ENCODE measurements around the gene TTBK2.

TTBK2 gene

DNA sequence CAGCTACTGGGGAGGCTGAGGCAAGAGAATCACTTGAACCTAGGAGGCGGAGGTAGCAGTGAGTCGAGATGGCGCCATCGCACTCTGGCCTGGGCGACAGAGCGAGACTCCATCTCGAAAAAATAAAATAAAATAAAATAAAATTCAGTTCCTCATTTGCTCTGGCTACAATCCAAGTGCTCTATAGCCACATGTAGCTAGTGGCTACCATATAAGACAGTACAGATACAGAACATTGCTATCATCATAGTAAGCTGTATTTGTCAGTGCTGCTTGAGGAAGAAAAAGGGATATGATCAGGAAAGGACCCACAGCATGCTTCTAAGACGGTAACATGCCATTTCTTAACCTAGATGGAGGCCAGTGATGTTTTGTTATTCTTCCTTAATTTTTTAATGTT, 95.0 kb downstream of the TTBK2 start:
- H3K4me1 ChIP-seq (ENCODE audit: control insufficient read depth, insufficient read depth, low read length), result no peaks in the 10 kb centered on the region
- H3K9me3 ChIP-seq (ENCODE audit: control insufficient read depth, insufficient read depth, low read length), result no peaks in the 10 kb centered on the region
- H3K27ac ChIP-seq (ENCODE audit: low read depth, low read length), result no peak overlapping the region
- no peak overlapping the region for H3K4me3 ChIP-seq (ENCODE audit: low read depth, low read length)
- H3K27me3 ChIP-seq (ENCODE audit: control insufficient read depth, insufficient read depth, low read length), result no peaks in the 10 kb centered on the region
- H3K9ac ChIP-seq (ENCODE audit: low read depth, low read length), result no peak overlapping the region
- H3K36me3 ChIP-seq (ENCODE audit: control insufficient read depth, insufficient read depth, low read length), result peaks cover 6% of the 10 kb centered on the region; the same call in 1 of the 2 replicates

DNA sequence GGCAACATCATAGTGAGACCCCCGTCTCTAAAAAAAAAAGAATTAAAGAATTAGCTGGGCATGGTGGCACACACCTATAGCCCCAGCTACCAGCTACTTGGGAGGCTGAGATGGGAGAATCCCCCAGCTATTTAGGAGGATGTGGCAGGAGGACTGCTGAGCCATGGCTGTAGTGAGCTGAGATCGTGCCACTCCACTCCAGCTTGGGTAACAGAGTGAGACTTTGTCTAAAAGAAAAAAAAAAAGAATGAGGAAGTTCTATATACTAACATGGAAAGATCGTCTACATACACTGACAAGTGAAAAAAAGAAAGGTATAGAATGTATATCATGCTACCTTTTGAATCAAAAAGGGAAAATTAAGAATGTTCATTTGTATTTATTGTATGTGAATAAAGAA, 99.8 kb downstream of the TTBK2 start:
- H3K9me3 ChIP-seq (ENCODE audit: control insufficient read depth, insufficient read depth, low read length), result no peaks in the 10 kb centered on the region
- H3K36me3 ChIP-seq (ENCODE audit: control insufficient read depth, insufficient read depth, low read length), result no peaks in the 10 kb centered on the region
- no peaks in the 10 kb centered on the region for H3K27me3 ChIP-seq (ENCODE audit: control insufficient read depth, insufficient read depth, low read length)
- H3K9ac ChIP-seq (ENCODE audit: low read depth, low read length), result no peak overlapping the region
- no peaks in the 10 kb centered on the region for H3K4me1 ChIP-seq (ENCODE audit: control insufficient read depth, insufficient read depth, low read length)
- H3K4me3 ChIP-seq (ENCODE audit: low read depth, low read length), result no peak overlapping the region
- no peak overlapping the region for H3K27ac ChIP-seq (ENCODE audit: low read depth, low read length)

DNA sequence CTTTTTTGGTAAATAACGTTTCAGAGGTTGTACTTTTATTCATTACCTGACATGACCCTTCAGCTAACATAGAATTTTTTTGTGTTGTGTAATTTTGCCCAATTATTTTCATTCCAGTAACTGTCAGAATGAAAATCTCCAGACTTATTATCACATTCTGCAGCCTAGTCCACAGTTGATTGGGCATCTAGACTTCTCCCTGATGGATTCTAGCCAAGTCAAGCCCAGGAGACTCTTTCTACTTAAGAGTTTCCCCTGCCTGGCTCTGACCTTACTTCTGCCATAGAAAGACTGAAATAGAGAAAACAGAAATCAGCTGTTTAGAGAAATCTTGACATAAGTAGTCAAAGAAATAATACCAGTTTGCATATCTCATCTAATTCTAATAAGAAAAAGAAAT, 100.8 kb downstream of the TTBK2 start:
- no peaks in the 10 kb centered on the region for H3K27me3 ChIP-seq (ENCODE audit: control insufficient read depth, insufficient read depth, low read length)
- no peak overlapping the region for H3K4me3 ChIP-seq (ENCODE audit: low read depth, low read length)
- no peaks in the 10 kb centered on the region for H3K9me3 ChIP-seq (ENCODE audit: control insufficient read depth, insufficient read depth, low read length)
- H3K27ac ChIP-seq (ENCODE audit: low read depth, low read length), result no peak overlapping the region
- H3K36me3 ChIP-seq (ENCODE audit: control insufficient read depth, insufficient read depth, low read length), result no peaks in the 10 kb centered on the region
- H3K4me1 ChIP-seq (ENCODE audit: control insufficient read depth, insufficient read depth, low read length), result no peaks in the 10 kb centered on the region
- no peak overlapping the region for H3K9ac ChIP-seq (ENCODE audit: low read depth, low read length)

DNA sequence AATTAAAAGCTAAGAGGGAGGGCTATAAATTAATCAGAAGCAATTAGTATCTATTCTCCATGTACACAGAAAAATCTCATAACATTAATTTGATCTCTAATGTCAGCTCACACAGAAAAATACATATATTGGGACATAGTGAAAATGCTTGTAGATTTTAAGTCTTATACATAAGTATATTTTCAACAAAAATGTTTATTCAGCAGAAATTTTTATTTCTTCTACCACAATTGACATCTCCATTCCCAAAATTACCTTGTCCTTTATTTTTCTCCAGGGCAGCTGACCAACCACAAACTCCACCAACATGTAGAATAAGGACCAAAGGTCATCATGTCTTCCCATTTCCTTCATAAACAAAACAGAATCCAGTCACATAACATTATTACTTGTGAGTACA, 109.1 kb downstream of the TTBK2 start:
- Histone ChIP-seq H3K9ac (ENCODE audit: low read depth, low read length) (no peak overlapping the region), H3K4me3 (ENCODE audit: low read depth, low read length) (no peak overlapping the region), H3K27ac (ENCODE audit: low read depth, low read length) (no peak overlapping the region), H3K27me3 (ENCODE audit: control insufficient read depth, insufficient read depth, low read length) (no peaks in the 10 kb centered on the region), H3K4me1 (ENCODE audit: control insufficient read depth, insufficient read depth, low read length) (no peaks in the 10 kb centered on the region), H3K9me3 (ENCODE audit: control insufficient read depth, insufficient read depth, low read length) (no peaks in the 10 kb centered on the region), H3K36me3 (ENCODE audit: control insufficient read depth, insufficient read depth, low read length) (peaks cover 14% of the 10 kb centered on the region; the same call in 1 of the 2 replicates)

DNA sequence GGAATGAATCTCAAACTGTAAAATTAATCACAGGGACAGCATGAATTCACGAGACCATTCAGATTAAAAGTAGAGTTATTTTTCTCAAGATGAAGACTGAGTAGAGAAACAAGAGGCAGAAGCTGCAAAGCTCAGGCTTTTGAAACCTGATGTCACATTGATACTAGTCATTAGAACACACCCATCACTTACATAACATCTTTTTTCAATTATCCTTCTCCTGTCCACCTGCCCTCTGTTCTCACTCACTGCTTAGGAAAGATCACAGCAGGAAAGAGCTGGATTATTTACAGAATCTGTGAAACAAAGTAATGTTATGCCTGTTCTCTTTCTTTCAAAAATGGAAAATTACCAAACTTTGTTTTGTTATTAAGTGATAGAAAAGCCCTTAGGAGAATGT, 111.7 kb downstream of the TTBK2 start:
- peaks cover 14% of the 10 kb centered on the region; the same call in 1 of the 2 replicates for H3K36me3 ChIP-seq (ENCODE audit: control insufficient read depth, insufficient read depth, low read length)
- H3K4me3 ChIP-seq (ENCODE audit: low read depth, low read length), result no peak overlapping the region
- H3K9ac ChIP-seq (ENCODE audit: low read depth, low read length), result no peak overlapping the region
- no peaks in the 10 kb centered on the region for H3K4me1 ChIP-seq (ENCODE audit: control insufficient read depth, insufficient read depth, low read length)
- no peaks in the 10 kb centered on the region for H3K9me3 ChIP-seq (ENCODE audit: control insufficient read depth, insufficient read depth, low read length)
- H3K27ac ChIP-seq (ENCODE audit: low read depth, low read length), result no peak overlapping the region
- no peaks in the 10 kb centered on the region for H3K27me3 ChIP-seq (ENCODE audit: control insufficient read depth, insufficient read depth, low read length)

DNA sequence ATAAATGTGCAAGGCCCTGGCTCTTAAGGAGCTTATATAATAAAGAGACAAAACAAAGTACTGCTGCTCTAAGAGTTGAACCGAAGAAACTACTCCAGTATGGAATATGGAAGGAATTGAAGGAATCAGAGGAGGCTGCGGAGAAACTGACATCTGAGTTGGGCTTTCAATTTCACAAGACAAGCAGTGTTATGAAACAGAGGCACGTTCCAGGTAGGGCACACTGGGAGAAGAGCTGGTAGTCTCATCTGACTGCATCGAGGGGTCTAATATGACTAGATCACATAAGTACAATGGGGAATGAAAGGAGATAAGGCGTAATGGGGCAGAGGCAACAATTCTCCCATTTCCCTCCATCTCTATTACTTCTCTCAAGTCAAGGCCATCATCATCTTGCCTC, 115.3 kb downstream of the TTBK2 start:
- Histone ChIP-seq H3K27ac (ENCODE audit: low read depth, low read length) (no peak overlapping the region), H3K4me1 (ENCODE audit: control insufficient read depth, insufficient read depth, low read length) (no peaks in the 10 kb centered on the region), H3K9me3 (ENCODE audit: control insufficient read depth, insufficient read depth, low read length) (no peaks in the 10 kb centered on the region), H3K27me3 (ENCODE audit: control insufficient read depth, insufficient read depth, low read length) (no peaks in the 10 kb centered on the region), H3K4me3 (ENCODE audit: low read depth, low read length) (no peak overlapping the region), H3K36me3 (ENCODE audit: control insufficient read depth, insufficient read depth, low read length) (peaks cover 13% of the 10 kb centered on the region; the same call in 1 of the 2 replicates), H3K9ac (ENCODE audit: low read depth, low read length) (no peak overlapping the region)

DNA sequence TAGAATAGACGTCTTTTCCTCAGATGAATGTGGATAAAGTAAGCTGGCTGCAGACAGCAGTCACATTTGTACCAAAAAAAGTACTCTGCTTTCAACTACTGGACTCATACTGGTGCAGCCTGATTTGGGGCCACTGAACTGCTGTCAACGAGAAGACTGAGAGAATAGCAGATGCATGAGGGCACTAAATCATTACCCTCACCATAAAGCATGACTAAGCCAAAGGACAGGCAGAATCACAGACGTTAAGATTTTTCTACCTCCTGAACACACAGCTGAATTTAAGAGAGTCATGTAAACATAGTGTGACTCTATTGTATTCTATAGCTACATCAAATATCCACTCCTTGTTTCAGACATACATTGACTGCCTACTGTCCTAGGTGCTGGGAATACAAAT, 115.8 kb downstream of the TTBK2 start:
- H3K27me3 ChIP-seq (ENCODE audit: control insufficient read depth, insufficient read depth, low read length), result no peaks in the 10 kb centered on the region
- H3K27ac ChIP-seq (ENCODE audit: low read depth, low read length), result no peak overlapping the region
- no peaks in the 10 kb centered on the region for H3K4me1 ChIP-seq (ENCODE audit: control insufficient read depth, insufficient read depth, low read length)
- no peak overlapping the region for H3K4me3 ChIP-seq (ENCODE audit: low read depth, low read length)
- no peaks in the 10 kb centered on the region for H3K9me3 ChIP-seq (ENCODE audit: control insufficient read depth, insufficient read depth, low read length)
- H3K9ac ChIP-seq (ENCODE audit: low read depth, low read length), result no peak overlapping the region
- peaks cover 8% of the 10 kb centered on the region; the same call in 1 of the 2 replicates for H3K36me3 ChIP-seq (ENCODE audit: control insufficient read depth, insufficient read depth, low read length)

DNA sequence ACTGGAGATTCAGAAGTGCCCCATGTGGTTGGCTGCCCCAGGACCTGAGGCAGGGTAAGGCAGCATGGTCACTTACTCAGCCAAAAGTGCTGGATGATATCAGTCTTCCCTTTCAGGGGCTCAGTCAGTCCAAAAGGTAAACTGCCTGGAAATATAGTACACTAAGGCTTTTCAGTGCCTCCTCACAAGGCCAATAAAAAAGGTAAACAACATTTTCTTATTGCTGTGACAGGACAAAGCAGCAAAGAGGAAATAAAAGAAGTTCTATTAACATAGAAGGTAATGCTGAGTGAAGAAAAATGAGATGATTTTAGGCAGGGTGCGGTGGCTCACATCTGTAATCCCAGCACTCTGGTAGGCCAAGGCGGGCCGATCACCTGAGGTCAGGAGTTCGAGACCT, 117.1 kb downstream of the TTBK2 start:
- no peaks in the 10 kb centered on the region for H3K9me3 ChIP-seq (ENCODE audit: control insufficient read depth, insufficient read depth, low read length)
- H3K4me3 ChIP-seq (ENCODE audit: low read depth, low read length), result no peak overlapping the region
- no peak overlapping the region for H3K27ac ChIP-seq (ENCODE audit: low read depth, low read length)
- H3K4me1 ChIP-seq (ENCODE audit: control insufficient read depth, insufficient read depth, low read length), result no peaks in the 10 kb centered on the region
- H3K9ac ChIP-seq (ENCODE audit: low read depth, low read length), result no peak overlapping the region
- no peaks in the 10 kb centered on the region for H3K27me3 ChIP-seq (ENCODE audit: control insufficient read depth, insufficient read depth, low read length)
- peaks cover 4% of the 10 kb centered on the region; the same call in 1 of the 2 replicates for H3K36me3 ChIP-seq (ENCODE audit: control insufficient read depth, insufficient read depth, low read length)

DNA sequence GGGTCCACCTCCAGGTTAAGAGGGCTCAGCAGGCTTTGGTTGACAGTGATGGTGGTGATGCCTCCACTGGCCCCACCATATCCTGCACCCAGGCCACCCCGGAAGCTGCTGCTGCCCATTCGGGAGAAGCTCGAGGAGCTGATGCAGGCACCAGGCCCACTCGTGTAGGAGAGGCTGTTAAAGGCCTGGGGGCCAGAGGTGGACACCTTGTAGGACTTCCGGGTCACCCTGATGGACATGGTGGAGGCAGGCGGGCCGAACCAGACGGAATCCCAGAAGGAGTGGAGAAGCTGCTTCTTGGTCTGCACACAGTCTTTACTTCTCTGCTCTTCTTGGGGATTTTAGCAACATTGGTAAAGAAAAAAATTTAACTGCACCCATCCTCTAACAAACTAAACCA, 118.4 kb downstream of the TTBK2 start:
- Histone ChIP-seq H3K4me1 (ENCODE audit: control insufficient read depth, insufficient read depth, low read length) (no peaks in the 10 kb centered on the region), H3K9me3 (ENCODE audit: control insufficient read depth, insufficient read depth, low read length) (no peaks in the 10 kb centered on the region), H3K4me3 (ENCODE audit: low read depth, low read length) (no peak overlapping the region), H3K27me3 (ENCODE audit: control insufficient read depth, insufficient read depth, low read length) (no peaks in the 10 kb centered on the region), H3K27ac (ENCODE audit: low read depth, low read length) (no peak overlapping the region), H3K9ac (ENCODE audit: low read depth, low read length) (no peak overlapping the region), H3K36me3 (ENCODE audit: control insufficient read depth, insufficient read depth, low read length) (peaks cover 4% of the 10 kb centered on the region; the same call in 1 of the 2 replicates)

DNA sequence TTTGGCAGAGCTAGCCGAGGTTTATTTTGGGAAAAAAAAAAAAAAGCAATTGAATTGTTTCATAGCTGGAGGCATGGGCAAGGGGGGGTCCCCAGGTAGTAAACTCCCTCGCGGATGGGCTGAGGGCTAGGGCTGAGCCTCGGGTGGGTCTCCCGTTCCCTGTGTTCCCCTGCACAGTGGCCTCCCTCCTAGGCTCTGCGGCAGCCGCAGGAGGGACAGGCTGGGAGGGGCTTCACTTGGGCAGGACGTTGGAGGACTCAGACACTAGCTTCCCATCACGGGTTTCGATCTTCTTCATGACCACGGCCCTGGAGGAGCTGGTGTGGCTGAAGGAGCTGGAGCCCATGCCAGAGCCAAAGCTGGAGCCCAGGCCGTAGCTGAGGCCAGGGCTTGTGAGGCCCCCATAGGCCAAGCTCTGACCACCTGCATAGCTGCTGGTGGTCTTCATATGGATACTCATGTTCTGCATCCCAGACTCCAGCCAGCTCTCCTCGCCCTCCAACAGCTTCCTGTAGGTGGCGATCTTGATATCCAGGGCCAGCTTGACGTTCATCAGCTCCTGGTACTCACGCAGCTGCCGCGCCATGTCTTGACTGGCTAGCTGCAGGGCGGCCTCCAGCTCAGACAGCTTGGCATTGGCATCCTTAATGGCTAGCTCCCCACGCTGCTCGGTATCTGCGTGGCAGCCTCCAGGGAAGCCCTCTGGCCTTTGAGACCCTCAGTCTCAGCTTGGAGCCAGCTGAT, 119.7 kb downstream of the TTBK2 start:
- Histone ChIP-seq H3K4me3 (ENCODE audit: low read depth, low read length) (no peak overlapping the region), H3K36me3 (ENCODE audit: control insufficient read depth, insufficient read depth, low read length) (peaks cover 4% of the 10 kb centered on the region; the same call in 1 of the 2 replicates), H3K9me3 (ENCODE audit: control insufficient read depth, insufficient read depth, low read length) (no peaks in the 10 kb centered on the region), H3K27ac (ENCODE audit: low read depth, low read length) (no peak overlapping the region), H3K9ac (ENCODE audit: low read depth, low read length) (no peak overlapping the region), H3K27me3 (ENCODE audit: control insufficient read depth, insufficient read depth, low read length) (no peaks in the 10 kb centered on the region), H3K4me1 (ENCODE audit: control insufficient read depth, insufficient read depth, low read length) (no peaks in the 10 kb centered on the region)

DNA sequence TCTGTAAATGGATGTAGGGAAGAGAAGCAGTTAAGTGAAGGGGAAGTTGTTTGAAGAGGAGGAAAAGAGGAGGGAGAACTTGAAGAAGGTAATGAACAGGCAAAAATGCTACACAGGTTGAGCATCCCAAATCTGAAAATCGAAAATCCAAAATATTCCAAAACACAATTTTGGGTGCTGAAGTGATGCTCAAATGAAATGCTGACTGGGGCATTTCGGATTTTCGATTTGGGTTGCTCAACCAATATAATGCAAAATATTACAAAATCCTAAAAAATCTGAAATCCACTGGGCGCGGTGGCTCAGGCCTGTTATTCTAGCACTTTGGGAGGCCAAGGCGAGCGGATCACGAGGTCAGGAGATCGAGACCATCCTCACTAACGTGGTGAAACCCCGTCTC, 121.8 kb downstream of the TTBK2 start:
- H3K9me3 ChIP-seq (ENCODE audit: control insufficient read depth, insufficient read depth, low read length), result no peaks in the 10 kb centered on the region
- H3K9ac ChIP-seq (ENCODE audit: low read depth, low read length), result no peak overlapping the region
- no peak overlapping the region for H3K4me3 ChIP-seq (ENCODE audit: low read depth, low read length)
- H3K27ac ChIP-seq (ENCODE audit: low read depth, low read length), result no peak overlapping the region
- no peaks in the 10 kb centered on the region for H3K27me3 ChIP-seq (ENCODE audit: control insufficient read depth, insufficient read depth, low read length)
- H3K4me1 ChIP-seq (ENCODE audit: control insufficient read depth, insufficient read depth, low read length), result no peaks in the 10 kb centered on the region
- H3K36me3 ChIP-seq (ENCODE audit: control insufficient read depth, insufficient read depth, low read length), result peaks cover 10% of the 10 kb centered on the region; the same call in 1 of the 2 replicates
